ENCODE results near the gene TRABD2A. TPM values are rescaled to one million over a fixed set of nuclear protein-coding genes. Genes with fewer than 3 reads are reported as not detected.
"Not testable (repeated sequence)": the region's sequence is repeated elsewhere in the genome, so short reads cannot be mapped to it uniquely, and the experiment has no call there.

TRABD2A gene
- polyA plus RNA-seq, 1 donor: 0.52 TPM

DNA sequence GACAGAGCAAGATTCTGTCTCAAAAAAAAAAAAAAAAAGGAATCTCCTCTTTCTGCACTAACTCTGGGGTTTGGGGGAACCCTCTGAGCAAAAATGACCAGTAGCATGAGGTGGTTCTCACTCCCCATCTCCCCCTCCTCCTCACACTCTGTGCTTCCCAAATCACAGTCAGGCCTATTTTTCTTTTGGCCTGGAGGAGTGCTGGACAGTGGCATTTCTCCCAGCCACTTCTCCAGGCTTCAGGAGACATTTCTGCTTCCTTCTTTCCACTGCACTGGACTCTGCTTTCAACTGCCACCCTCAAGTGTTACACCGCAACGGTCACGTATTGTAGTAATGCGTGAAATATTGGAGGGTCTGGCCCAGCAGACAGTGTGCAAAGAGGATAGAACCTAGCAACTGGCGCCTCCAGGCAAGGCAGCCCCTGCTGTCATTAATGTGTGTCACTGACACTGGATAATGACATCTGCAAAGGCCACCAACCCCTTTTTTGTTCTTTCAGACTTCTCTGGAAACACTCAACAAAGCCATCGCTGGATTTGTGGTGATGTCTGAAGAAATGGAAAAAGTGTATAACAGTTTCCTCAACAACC is 68.9 kb downstream of the TRABD2A start:
- no peak for DNase-seq

DNA sequence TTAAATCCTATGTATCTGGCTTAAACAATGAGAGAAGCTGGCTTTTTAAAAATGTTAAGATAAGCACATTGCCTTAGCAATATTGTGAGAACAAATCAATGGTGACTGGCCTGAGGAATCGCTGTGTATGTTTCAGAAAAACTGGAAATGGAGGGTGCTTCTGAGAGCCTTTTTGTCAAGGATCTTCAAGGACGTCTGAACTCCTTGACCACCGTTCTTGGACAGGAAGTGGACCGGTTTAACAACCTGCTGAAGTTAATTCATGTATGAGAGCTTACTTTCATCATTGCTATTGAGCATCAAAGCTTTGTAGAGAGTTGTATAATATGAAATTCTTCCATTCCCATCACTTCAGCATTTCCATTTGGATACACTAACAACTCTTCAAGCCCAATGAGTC is 72.6 kb downstream of the TRABD2A start:
- DNase-seq: no peak

DNA sequence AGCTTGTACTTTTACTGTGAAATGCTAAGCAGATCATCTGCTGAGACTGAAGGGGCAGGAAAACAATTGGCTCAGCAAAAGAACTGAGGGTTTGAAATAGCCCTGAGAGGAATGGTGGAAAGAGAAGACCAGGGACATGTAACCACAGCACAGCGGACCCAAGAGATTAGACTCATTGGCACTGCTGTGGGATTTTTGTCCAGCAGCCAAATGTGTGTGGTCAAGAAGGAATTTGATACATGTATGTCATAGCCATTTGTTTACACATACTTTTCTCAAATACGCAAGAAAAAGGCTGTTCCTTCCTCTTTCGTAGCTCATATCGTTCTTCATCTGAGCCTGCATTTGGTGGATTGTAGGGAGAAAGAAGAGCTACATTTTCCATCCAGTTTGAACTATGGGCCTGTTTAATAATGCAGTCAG is 73.8 kb downstream of the TRABD2A start:
- no peak for DNase-seq

DNA sequence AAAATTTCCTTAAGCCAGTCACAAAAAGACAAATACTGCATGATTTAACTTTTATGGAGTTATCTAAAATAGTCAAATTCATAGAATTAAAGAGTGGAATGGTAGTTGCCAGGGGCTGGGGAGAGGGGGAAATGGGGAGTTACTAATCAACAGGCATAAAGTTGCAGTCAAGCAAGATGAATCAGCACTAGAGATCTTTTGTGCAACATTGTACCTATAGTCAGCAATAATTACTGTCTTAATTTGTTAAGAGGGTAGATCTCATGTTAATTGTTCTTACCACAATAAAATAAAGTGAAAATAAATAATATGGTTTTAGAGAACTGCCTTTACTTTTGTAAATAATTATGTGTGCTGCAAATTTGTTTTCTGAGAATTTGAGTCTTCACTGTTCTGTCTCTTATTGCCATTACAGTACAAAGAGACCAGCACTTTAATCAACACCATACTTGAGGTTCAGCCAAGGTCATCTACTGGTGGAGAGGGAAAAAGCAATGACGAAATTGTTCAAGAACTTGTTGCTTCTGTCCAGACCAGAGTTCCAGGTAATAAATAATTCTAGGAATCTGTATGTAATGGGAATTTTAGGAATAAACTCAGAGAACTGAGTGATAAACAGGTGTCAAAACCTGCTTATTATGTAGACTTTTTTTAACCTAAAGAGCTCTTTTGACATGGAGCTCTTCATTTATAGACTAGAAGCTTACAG is 75.5 kb downstream of the TRABD2A start:
- no peak for DNase-seq

DNA sequence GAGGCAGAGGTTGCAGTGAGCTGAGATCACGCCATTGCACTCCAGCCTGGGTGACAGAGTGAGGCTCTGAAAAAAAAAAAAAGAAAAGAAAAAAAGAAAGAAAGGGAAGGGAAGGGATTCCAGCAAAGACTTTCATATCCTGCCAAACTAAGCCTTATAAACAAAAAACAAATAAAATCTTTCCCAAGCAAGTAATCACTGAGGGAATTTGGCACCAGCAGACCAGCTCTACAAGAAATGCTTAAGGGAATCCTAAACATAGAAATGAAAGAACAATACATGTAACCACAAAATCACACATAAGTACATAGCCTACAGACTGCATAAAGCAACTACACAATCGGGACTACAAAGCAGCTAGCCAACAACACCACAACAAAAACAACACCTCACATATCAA is 79.1 kb downstream of the TRABD2A start:
- DNase-seq: no peak

DNA sequence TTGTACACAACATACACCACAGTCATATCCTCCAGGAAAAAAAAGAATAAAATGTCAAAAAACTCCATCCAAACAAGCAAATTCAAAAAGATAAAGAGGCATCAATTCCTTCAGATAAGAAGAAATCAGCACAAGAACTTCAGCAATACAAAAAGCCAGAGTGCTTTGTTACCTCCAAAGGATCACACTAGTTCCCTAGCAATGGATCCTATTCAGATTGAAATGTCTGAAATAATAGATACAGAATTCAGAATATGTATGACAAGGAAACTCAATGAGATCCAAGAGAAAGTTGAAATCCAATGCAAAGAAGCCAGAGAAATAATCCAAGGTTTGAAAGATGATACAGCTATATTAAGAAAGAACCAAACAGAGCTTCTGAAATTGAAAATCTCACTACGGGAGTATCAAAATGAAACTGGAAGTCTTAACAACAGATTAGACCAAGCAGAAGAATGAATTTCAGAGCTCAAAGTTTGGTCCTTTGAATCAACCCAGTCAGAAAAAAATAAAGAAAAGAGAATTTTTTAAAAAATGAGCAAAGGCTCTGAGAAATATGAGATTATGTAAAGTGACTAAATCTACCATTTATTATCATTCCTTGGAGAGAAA is 80.6 kb downstream of the TRABD2A start:
- DNase-seq: no peak

DNA sequence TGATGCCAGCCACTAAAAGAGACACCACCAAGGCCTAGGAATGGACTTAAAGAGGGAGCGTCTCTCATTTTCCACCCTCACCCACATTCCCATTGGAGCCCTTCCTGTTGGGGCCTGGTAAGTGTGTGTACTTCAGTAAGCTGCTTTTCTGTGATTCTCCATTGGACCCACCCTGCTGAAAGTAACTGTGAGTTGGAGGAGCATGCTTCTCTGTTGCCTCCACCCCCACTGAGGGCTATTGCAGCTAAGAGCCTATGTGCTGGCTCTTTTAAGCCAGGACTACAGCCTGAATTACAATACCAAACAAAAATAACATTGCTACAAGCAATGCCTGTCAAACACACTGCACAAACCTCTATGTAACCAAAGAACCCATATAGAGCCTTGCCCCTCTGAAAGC is 81.1 kb downstream of the TRABD2A start:
- DNase-seq: no peak

DNA sequence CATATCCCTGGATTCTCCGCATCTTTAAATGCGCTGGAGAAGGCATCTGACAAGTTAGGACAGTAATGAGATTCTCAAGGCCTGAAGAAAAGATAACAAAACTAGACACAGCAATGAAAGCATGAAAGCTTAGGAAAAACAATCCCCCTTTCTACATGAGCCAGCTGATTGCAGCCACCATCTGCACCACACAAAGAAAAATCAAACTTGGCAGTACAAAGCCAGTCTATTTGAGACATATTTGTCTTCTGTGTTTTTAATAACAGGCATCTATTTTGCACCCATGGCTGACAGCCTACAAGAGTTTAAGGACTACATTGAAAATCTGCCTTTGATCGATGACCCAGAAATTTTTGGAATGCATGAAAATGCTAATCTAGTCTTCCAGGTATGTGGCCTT is 83.6 kb downstream of the TRABD2A start:
- DNase-seq: no peak

DNA sequence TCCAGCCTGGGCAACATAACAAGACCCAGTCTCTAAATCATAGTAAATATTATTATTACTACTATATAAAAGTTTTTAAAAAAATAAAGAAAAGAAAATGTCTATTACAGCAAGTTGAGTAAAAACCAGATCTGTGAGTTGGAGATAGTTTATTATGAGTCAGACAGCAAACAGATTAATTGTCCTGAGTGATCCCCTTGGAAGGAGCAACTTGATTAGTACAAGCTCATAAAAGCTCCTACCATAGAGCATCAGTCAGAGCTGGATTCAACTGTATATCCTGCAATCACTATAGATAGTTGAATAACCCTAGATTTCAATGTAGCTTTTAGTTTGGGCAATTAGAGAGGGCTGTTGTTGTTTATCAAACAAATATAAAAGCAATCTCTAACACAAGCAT is 84.1 kb downstream of the TRABD2A start:
- no peak for DNase-seq

DNA sequence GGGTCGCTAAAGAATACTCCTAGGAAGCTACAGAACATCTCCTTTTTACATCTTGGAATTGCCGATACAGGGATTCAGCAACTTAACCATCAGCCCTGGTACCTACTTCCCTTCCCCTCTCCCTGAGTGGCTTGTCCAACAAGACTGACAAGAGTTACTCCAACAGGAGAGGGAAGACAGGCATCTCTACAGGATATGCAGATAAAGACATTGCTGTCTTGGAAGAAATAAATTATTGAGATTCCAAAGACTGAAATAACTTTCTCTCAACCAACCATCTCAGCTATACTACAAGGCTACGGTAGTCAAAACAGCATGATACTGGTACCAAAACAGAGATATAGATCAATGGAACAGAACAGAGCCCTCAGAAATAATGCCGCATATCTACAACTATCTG is 87.2 kb downstream of the TRABD2A start:
- no peak for DNase-seq

DNA sequence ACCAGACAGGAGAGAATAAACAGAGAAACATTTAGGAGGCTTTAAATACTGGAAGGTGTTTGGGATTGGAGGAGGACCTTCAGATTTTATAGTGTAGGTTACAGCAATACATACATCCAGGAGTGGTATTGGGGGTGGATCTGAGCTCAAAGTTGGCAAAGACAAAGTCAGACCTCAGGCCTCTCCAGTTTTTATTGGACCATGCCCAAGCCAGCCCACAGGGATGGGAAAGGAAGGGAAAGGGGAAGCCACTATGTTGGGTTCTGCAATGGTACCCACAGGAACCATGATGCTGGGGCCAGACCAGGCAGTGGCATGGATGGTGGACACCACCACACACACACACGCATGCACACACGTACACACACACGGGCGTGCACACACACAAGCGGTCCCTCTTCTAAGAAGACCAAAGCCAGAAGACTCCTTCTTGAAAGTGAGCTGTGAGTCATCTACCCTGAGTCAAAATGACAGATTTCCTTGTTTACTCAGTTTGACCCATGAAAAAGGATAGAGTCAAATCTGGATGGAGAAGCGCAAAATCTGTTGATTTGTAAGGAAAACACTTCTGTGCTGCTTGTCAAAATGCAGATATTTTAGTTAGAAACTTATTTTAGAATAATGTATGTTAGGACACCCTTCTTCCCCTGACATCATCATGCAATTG is 87.9 kb downstream of the TRABD2A start:
- DNase-seq: no peak

DNA sequence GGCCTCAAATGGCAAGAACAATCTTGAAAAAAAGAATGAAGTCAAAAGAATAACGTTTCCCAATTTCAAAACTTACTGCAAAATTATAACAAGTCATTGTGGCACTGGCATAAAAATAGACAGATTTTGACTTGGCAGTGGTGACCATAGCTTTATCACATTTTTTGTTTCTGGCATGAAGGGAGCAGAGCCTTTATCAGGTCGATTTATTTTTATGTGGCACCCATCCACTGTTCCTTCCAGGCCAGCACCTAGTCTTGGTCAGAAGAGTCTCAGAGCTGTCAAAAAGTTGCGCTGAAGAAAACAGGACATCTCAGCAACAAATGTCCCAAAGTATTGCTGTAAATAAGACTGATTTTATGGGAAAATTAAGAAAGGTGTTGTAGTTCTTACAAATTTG is 92.4 kb downstream of the TRABD2A start:
- no peak for DNase-seq

DNA sequence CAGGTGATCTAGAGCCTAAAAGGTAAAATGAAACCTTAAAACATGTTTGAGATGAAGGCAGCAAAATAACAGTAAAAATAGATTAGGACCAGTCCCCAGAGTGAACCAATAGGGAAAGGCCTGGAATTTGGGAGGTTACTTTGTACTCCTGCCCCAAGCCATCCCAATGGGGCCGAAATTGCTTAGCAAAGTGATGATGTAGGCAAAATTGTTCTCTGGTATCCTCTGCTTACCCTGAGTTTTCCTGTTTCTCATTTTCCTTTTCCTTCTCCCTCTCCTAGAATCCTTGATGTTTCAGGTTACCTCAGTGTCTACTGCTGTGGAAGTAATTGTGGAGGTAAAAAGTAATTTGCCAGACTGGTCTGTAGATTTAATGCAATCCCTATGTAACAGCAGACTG is 92.9 kb downstream of the TRABD2A start:
- DNase-seq: no peak

DNA sequence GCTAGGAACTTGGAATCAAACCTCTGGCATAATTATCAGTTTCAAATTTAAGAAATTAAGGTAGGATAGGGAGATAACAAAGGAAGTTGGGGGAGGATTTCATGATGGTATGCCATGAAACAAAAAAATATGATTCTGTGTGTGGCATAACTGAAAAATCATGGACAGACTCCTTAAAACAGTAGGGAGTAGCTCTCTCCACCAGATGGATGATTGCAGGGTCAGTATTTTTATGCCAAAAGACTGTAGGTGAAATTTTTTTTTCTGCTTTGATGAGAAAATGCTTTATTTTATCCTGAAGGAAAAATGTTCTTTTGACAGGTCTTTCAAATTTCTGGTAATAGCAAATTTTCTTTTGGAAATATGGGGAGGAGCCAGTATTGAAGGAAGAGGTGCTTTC is 94.3 kb downstream of the TRABD2A start:
- no peak for DNase-seq

DNA sequence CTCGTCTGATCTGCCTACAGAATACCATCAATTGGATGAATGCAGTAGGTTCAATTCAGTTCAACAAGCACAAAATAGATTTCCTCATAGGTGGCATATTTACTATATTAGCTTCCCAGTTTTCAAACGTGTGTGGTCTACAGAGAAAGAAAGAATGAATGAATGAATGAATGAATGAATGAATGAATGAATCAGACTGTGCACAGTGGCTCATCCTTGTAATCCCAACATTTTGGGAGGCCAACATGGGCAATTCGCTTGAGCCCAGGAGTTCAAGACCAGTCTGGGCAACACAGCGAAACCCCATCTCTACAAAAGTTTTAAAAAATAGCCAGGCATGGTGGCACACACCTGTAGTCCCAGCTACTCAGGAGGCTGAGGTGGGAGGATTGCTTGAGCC is 94.9 kb downstream of the TRABD2A start:
- DNase-seq: no peak

DNA sequence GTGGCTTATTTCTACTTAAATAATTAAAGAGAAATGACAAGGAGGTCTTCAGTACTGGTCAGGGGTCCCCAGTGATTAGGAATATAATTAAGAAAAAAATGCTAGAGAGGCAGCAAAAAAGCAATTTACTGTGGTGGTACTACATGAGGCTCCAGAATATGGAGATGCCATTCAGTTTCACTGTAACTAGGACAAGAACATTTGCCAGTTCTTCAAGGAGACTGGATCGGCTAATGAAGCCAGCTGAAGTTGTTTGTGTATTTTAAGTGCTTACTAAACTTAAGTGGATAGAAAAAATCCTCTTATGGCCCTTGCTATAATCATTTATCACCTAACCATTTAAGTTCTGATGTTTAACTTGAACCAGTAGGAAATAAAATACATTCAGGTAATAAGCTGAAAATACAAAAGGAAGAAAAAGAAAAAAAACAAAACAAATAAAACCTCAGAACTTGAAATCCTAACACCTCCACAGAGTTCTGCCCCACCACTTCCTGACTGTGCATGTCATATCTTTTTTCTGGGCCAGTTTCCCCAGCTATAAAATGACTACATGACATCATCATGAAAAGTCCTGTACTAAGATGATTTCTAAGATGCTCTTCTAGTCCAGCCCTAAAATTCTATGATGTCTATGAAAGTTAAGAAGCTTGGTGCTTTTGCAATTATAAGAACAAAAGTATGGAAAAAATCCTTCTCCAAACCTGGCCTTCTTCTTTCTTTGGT is 98.0 kb downstream of the TRABD2A start:
- no peak for DNase-seq

DNA sequence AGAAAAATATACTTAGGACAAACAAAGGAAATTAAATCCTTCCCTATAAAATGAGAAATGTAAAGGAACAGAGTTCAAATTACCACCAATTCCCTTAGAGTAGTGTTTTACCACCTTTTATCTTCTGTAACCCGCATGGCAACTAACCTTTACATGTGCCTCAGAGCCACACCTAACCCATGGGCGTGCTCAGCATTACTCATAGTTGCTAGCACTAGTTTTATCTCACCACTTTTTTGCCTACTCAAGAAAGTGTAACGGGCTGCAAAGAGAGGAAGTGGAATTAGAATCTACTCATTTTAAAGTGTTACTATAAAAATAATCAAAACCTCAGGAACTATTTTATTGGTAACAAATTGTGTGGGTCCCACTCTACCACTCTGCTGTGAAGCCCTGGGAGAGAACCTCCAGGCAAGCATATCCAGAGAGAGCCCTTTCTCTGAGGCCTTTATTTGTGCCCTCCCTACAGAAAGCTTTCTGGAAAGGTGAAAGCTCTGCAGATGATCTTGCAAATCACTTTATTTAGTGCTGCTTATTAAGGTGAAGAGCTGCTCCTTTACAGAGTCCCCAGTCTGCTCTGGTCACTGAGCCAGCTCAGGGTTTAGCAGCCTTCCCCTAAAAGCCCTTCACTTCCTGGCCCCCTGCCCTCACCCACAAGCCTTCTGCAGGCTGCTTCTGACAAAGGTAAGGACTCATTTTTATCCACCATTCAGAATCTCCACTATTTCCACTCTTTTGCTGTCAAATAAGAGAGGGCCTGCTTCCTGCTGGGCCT is 98.8 kb downstream of the TRABD2A start:
- DNase-seq: no peak

DNA sequence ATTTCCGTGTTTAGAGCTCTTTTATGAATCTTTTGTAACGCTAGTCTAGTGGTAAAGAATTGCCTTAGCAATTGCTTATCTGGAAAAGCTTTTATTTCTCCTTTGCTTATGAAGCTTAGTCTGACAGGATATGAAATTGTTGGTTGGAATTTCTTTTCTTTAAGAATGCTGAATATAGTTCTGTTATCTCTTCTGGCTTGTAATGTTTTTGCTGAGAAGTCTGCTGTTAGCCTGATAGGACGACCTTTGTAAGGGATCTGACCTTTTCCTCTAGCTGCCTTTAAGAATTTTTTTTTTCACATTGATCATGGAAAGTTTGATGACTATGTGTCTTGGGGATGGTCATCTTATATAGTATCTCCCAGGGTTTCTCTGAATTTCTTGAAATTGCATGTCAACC is 101.1 kb downstream of the TRABD2A start:
- no peak for DNase-seq

DNA sequence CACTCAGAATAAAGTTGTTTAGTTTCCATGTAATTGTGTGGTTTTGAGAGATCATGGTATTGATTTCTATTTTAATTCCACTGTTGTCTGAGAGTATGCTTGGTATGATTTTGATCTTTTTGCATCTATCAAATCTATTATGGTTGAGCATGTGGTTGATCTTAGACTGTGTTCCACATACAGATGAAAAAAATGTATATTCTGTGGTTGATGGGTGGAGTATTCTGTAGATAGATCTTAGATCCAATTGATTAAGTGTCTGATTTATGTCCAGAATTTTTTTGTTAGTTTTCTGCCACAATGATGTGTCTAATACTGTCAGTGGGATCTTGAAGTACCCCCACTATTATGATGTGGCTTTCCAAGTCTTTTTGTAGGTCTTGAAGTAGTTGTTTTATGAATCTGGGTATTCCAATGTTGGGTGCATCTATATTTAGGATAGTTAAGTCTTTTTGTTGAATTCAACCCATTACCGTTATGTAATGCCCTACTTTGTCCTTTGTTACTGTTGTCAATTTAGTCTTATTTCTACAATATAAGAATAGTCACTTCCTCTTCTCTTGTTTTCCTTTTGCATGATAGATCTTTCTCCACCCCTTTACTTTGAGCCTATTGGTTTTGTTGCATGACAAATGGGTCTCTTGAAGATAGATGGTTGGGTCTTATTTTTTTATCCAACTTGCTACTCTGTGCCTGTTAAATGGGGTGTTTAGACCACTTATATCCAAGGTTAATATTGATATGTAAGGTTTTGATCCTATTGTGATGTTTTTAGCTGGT is 101.8 kb downstream of the TRABD2A start:
- no peak for DNase-seq

DNA sequence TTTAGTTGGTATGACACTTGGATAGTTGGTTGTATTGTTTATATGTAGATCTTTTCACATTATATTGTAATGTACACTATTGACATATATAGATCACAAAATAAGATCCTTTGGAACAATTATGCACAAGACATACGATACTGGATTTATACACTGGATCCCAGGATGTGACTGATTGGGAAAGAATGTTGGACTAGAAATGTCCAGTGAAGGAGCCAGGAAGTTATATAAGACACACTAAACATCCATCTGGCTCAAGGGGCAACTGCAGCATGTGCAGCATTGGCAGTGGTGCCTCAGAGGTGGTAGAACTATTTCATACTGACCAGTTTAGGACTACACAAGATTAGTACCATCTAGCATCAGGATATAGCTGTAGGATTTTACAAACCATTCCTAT is 104.9 kb downstream of the TRABD2A start:
- no peak for DNase-seq

DNA sequence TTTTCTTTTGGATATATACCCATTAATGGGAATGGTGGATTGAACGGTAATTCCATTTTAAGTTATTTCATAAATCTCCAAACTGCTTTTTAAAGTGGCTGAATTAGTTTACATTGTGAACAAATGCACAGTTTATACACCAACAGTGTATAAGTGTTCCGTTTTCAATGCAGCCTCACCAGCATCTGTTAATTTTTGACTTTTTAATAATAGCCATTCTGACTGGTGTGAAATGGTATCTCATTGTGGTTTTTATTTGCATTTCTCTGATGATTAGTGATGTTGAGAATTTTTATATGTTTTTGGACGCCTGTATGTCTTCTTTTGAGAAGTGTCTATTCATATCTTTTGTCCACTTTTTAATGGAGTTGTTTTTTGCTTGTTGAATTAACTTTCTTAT is 107.3 kb downstream of the TRABD2A start:
- not testable (repeated sequence) for DNase-seq

Data from hindlimb muscle (tissue), 1 donor.